HG03045 (cell line): Measurements from ENCODE around the gene COL4A4.
A peak's percentile ranks its signal among the peaks of the same experiment; 100 is the strongest.

Experiments used
- ATAC-seq: cut with Tn5 transposase; IDR thresholded peaks from one replicate; pipeline ENCODE4 v1.9.1; 2021; ENCODE audit warnings: mild to moderate bottlenecking, moderate library complexity; ENCODE audit not compliant: unreplicated experiment

COL4A4 gene

DNA sequence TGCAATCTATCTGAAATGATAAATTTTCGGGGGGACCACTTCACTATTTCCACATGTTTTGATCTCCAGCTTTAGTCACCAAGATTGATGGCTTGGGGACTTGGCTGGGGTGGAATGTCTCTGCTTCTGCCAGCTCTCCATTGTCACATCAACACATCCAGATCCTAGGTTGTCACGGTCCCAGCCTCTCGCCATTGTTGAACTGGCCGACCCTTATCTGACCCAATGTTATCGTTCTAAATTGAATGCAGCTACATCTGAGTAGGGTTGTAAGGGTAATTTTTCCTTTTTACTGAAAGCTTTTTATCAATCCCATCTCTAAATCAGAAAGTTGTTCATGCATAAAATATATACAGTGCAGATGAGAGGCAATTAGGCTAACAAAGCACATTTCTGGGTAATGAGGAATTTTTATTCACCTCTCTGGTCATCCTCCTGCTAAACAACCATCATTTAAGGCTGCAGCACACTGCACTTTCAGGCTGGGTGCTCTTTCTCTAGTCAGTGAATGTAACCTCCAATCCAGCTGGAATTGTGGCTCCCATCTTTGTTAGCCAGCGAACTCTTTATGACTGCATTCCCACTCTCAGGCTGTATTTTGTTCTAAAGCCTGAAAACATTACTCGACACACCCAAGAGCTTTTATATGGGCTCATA is 128.2 kb downstream of the COL4A4 start:
- ATAC-seq: no peak

DNA sequence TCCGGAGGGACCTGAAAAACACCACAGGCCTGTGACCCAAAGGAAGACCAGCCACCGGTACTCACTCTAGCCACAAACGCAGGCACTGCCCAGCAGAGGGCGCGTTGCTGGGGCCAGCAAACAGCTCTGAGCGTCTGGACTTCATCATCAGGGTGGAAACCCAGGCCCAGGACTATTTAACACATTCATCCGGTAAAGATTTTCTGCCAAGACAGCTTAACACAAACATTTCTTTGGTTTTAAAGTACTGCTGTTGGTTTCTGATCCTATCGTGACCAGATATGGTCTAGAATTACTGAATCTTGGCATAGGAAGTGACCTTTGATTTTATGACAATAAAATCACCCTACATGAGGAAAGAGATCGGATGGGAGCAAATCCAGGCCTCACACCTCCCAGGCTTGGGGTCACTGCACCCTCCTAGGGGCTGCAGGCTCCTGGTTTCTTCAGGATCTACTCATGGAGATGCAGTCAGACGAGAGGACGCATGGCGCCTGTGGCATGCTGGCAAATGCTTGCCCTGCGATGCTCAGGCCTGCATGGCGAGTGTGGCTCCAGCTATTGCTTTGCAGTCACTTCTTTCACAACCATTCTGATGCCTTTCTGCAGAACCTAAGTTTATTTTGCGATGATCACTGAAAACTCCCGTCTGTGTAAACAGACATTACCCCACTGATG is 130.4 kb downstream of the COL4A4 start:
- ATAC-seq: no peak

DNA sequence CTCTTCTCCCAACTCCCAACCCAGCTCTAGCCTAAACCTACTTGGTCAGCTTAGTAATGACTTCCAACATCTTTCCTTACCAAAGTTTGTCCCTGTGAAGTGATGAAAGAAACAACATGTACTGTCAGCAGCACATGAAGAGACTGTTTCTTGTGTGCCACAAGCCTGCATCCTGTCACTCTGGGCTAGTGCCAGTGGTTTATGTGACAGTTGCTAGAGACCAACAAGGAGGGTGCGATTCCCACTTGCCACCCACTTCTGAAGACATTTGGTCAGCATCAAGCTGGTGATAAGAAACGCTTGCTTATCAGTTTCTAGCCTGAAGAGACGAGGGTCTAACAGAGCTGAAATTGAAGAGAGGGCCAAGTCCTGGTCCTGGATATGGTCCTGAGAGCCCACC is 132.6 kb downstream of the COL4A4 start:
- no peak for ATAC-seq

DNA sequence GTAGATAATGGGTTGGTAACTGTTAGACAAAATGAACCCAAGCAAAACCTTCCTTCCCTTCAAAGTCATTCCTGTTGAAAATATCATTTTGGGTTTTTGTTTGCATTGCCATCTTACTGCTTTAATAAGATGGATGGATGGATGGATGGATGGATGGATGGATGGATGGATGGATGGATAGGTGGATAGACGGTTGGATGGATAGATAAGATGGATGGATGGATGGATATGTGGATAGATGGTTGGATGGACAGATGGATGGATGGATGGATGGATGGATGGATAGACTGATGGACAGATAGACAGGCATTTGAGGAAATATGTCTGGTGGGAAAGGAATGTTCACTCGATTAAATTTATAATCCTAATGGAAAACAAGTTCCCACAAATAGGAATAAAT is 133.2 kb downstream of the COL4A4 start:
- ATAC-seq: no peak

DNA sequence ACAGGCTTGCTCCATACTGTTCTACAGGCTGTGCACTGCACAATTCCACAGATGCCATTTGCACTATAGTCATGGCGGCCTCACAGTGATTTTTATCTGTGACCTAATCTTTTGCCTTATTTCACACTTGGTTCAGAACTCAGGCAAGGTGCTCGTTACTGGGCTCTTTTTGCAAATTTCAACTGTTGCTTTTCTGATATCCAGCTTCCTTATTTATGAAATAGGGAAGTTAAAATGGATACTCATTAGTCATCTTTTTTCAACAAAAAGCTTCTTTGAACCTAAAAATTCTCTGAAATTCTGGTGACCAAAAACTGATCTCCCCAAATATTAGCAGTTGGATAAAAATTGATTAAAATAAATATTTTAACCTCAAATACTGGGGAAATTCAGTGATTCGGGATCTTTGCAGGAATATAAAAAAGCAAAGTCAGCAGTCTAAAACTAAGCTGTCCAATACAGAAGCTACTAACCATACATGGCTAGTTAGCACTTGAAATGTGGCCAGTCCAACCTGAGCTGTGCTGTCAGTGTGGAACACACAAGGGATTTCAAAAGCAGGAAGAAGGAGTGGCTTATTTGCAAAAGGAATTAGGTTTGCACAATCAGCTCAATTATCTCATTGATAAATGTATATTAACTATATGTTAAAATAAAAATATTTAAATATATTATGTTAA is 134.4 kb downstream of the COL4A4 start:
- no peak for ATAC-seq

DNA sequence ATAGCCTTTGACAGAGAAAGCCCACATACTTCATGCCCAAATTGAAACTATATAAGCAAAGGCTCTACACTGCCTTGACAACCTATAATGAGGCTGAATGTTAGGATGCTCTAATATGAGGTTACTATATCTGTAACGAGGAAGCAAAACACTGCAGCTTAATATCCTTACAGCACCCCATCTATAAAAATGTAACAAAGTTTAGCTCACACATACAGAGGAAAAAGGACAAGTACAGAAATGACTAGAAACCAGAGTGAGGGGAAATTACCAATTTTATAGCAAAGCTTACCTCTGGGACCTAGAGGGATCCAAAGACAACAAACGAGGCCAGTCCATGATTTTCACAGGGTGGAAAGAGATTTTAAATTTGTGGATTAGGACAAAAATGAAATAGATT is 138.5 kb downstream of the COL4A4 start:
- peak; percentile 74 for ATAC-seq

DNA sequence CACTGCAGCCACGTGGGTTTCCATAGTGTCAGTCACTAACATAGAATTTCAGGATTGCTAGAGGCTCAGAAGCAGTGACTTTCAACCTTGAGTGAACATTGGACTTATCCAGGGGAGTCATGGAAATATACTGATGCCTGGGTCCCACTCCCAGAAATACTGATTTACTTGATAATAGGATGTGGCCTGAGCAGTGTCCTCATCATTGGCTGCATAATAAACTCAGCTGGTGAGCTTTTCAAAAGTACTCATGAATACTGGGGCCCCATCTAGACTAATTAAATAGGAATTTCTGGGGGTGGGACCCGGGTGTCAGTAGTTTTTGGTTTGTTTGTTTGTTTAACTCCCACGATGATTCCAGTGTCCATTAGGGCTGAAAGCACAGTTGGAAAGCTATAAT is 141.4 kb downstream of the COL4A4 start:
- ATAC-seq: no peak

DNA sequence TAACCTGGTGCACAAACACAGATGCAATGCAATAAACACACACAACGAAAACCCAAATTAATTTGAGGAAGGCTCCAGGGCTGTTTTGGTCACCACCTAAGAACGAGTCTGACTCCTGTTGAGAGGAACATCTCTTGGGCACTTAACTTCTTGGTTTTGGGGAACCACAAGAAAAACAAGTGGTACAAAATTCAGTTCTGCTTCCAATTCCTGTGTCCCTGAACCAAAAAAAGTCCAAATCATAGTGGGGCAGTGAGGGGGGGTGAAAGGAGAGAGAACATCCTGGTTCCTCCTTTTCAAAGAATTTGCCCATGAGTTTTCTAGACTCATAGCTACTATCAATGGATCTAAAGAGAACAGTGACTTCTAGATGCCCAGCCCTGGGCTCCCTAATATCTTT is 143.6 kb downstream of the COL4A4 start:
- ATAC-seq: no peak

DNA sequence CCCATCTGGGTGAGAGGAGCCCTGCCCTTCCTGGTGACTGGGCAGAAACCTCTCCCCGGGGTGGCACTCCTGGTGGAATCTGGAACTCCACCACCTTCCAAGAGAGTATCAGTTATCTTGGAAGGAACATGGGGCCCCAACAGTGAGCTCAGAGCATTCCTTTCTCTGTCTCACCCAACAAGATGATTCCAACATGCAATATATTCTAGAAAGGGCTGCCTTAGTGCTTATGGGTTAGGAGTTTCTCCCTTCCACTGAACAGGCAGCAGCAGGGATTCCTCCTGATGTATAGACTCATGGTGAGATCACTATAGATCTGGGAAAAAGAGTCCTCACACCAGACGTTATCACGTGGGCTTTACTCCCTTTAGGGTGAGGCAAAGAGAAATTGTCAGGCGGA is 147.1 kb downstream of the COL4A4 start:
- no peak for ATAC-seq

DNA sequence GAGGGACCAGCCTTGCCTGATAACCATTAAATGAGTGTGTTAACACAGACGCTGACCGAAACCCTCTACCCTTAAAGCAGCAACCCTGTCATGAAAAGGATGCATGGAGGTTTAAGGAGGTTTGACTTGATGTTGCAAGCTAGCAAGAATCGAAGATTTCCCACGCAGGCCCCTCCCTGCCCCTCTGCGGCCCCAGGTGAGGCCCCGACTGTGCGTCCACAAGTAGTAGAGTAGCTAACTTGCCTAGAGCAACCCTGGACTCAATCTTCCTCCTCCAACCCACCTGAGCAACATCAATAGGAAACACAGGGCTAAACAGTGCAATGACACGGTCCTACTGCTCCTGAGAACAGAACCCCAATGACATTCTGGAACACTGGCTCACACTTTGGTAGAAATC is 150.1 kb downstream of the COL4A4 start:
- no peak for ATAC-seq

DNA sequence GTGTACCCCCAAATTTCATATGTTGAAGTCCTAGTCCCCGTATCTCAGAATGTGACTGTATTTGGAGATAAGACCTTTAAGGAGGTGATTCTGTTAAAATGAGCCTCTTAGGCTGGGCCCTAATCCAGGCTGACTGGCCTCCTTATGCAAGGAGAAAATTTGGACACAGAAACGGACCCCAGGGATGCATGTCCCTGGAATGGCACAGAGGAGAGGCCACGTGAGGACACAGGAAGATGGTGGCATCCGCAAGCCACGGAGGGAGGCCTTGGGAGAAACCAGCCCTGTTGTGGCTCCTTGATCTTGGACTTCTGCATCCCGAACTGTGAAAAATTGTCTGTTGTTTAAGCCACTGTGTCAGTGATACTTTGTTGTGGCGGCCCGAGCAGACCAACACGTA is 150.7 kb downstream of the COL4A4 start:
- no peak for ATAC-seq

DNA sequence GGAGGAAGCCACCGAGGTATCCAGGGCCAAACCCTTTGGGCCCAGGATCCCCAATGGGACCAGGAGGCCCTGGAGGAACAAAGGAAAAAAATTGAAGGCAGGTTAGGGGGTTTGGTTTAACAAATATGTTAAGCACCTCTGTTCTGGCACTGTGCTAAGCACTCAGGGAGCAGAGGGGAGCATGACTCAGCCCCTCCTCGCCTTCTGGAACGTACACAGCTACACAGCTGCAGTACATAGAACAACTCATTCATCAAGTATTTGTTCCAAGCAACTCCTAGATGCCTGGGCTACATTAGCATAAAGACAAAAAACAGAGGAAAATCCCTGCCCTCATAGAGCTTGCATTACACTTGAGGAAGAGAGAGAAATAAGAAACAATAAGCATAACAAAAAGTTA is 153.6 kb downstream of the COL4A4 start:
- ATAC-seq: no peak

DNA sequence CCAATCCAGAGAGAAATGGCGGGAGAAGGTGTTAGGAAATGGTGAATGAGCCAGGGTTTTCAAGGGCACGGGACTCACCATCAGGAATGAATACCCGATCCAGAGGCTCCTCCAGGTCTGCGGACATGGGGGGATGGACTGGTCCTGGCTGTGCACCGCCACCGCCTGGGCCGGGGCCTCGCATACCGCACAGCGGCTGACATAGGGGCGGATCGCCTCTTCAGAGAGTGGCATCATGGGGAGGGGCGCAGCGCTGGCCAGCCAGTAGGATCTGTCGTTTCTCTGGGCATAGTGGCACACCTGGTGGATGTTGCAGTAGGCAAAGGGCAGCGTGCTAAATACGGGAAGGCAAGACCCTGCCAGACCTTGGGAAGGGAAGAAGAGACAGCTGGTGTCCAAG is 156.1 kb downstream of the COL4A4 start:
- ATAC-seq: no peak

DNA sequence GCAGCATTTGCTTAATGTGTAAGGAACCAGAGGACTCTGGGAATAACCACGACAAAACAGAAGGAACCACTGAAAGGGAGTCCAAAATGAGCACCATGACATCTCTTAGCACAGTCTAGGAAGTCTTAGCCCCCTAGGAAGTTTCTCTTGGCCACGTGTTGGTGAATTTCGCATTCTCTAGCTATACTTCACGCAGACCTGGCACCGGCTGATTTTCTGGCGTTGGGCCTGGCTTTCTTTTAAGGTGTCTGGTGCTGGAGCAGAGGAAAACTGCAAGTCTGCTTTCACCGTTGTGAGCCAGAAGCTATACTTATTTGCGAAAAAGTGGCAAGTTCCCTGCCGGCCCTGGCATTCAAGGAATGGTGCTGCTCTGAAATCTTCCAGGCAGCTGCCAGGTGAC is 156.9 kb downstream of the COL4A4 start:
- no peak for ATAC-seq

DNA sequence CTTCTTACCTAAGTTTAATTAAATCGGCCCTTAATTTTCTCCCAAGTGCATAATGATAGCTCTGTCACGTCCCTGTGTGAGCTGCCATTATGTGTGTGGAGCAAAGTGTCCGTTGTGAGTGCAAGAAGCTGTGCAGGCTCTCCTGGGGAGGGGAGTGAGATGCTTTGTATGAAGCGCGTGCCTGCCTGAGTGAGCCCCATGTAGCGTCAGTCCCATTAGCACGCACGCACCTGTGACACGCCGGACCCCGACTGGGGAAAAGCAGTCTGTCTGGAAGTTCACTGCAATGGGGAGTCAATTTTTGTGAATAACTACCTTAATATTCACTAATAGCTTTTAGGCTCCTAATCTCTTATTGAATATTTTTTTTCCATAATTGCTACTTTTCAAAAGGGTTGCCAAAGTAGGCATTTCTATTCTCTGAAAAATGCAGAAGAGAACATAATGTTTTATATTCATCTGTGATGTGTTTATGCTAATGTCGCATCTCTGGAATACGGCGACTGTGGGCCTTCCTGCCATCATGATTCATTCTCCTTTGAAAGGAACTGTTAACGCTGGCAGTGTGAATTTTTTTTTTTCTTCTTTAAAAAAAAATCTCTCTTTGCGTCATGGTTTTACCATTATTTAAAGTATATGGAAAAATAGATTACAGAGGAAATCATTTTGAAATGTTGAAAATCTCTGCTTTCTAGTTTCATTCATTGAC is 157.7 kb downstream of the COL4A4 start:
- no peak for ATAC-seq

DNA sequence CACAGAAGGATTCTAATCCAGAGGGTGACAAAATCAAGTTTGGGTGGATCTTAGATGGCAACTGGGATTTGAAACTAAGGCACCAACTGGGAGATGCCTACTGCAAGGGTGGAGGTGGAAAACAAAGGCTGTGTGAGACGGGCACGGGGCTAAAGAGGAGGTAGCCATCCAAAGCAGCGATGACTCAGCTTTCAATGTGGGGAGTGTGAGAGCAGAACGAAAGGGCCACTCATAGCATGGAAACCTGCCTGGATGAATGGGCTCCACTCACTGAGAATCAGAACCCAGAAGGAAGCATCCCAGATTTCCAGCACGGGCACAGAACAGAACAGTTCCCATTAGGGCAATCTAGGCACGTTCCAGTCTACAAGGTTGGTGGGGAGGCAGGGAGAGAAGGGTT is 159.5 kb downstream of the COL4A4 start:
- ATAC-seq: no peak

DNA sequence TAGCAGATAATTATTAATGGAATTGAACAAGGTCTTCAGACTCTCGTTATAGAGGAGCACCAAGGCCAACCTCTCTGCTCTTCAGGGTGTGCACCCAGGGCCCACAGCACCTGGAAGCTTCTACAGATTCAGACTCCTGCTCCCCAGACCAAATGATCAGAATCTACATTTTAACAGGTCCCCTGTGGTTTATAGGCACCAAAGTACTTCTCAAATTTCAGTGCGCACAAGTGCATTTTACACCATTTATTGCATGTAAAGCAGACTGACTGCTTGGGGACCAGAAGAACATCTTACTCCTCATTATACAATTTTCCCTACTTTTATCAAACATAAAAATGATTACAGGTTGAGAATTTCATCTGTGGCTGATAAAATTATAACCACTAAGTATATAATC is 163.9 kb downstream of the COL4A4 start:
- no peak for ATAC-seq

DNA sequence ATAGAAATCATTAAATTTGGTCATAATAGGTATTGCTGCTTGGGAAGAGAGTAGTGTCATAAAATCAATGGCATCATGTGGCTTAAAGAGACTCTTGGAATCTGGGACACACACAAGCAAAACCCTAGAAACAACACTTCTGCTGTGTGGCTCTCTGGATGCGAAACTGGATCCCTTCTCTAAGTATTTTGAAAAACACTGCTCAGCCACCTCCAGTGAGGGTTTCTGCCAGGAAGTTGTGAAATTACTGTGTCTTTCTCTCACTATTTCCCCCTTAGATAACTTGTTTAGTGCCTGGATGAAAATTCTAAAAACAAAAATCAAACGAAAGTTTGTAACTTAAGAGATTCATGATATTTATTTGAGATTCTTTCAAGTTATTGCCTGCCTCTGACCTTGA is 164.3 kb downstream of the COL4A4 start:
- no peak for ATAC-seq

DNA sequence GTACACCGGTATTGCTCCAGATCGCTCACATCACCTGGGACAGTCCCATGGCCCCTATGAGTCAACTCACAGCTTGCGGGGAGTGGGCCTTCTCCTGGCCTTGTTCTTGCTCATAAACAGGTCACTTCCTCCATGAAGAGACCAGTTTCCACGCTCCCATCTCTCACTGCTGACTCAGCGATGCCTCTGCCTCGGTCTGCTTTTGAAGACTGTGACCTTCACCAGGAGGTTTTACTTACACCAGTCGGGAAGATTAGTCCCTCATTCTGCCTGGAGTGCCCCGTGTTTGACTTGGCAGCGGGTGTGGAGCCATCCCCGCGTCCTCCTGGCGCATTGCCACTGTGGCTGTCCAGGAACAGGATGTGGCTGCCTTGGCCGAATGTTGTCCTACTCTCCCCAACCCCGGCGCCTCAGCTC is 168.4 kb downstream of the COL4A4 start:
- ATAC-seq: peak; percentile 74

DNA sequence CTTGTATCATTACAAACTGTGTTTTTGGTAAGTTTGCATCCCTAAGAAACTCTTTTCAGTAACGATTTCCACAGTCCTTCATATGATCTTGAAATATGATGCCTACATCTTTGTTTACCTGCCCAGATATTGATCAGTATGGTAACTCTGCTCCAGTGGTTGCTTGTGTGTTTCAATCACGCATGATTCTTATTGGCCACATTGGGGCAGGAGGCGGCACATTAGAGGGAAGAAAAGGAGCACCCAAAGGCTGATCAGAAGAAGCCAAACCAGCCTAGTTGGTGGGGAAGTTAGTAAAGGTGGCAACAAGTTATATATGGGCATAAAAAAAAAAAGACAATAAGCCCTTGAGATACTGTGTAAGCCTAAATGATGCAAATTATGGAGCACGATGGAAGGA is 169.2 kb downstream of the COL4A4 start:
- no peak for ATAC-seq

DNA sequence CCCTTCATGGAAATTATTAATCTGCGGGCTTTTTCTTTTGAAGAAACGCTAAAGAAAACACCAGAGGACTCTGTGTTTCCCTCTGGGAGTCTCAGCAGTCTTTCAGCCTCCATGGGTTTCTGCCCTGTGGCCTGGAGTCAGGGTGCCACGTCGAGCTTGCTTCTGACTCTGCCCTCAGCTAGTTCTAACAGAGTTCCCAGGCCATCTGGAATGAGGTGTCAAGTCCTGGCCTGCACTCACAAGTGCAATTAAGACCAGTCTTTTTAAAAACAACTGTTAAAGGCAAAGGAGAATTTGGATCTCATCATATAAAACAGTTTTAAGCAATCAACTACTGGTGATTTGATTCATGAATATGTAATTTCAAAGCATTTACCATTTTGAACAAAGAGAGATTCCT is 170.8 kb downstream of the COL4A4 start:
- ATAC-seq: no peak

DNA sequence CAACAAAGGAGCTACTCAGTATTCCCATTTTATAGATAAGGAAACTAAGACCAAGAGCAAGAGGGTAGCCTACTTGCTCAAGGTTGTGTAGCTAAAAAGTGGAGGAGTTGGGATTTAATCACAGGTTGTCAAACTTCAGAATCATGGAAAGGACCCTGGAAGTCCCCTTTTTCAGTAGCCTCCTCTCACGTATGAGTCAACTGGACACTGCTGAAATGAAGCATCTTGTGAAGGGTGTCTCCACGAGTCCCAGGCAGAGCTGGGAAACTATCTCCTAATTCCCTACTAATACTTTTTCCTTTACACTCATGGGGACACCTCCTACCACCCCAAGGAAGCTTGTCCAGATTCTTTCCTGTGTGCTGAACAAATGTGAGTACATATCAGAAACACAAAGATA is 172.3 kb downstream of the COL4A4 start:
- no peak for ATAC-seq
